PC-9 (cell line): ENCODE data around the gene NME9. TPM values are rescaled to one million over a fixed set of nuclear protein-coding genes. Genes with fewer than 3 reads are reported as not detected.

Experiments used
- BruUV-seq: library from RNA; stranded (reverse); fragments of 400-500 nt; replicated peaks from 2 replicates; lab custom pipeline; 2021; lab: Mats Ljungman, UMichigan
- CTCF ChIA-PET: fragments of 300-600 bp; sonication (Branson Sonifier 250); formaldehyde crosslinking; loops from one replicate; lab custom pipeline; 2022; ENCODE audit warnings: antibody characterized with exemption; lab: Charles Lee
- POLR2A ChIA-PET: fragments of 300-600 bp; sonication (Branson Sonifier 250); formaldehyde crosslinking; loops from one replicate; lab custom pipeline; 2022; ENCODE audit warnings: antibody characterized with exemption; ENCODE audit not compliant: unreplicated experiment; lab: Charles Lee
- DNase-seq, 2 experiments: peaks; one replicate each; pipeline versions ENCODE4 v3.0.0 to v3.0.0-alpha.2; 2015 to 2022; ENCODE audit warnings: mixed read lengths in 1 of 2
- H2AFZ ChIP-seq: fragments of 200-600 bp; sonication (generic); 2 replicates; pipeline ENCODE4 v1.8.1; 2017; ENCODE audit warnings: antibody characterized with exemption
- H3F3A ChIP-seq: fragments of 200-600 bp; sonication (generic); 2 replicates; pipeline ENCODE4 v1.8.1; 2017; ENCODE audit warnings: antibody characterized with exemption, mild to moderate bottlenecking, low read depth; ENCODE audit not compliant: insufficient read depth
- H3K27ac ChIP-seq: fragments of 200-600 bp; sonication (generic); 2 replicates; pipeline ENCODE4 v1.6.1; 2016; ENCODE audit warnings: mixed run types
- H3K27me3 ChIP-seq: fragments of 200-600 bp; sonication (generic); 2 replicates; pipeline ENCODE4 v1.6.1; 2016; ENCODE audit warnings: low read depth, mixed run types; ENCODE audit not compliant: insufficient read depth
- H3K36me3 ChIP-seq: fragments of 200-600 bp; sonication (generic); 2 replicates; pipeline ENCODE4 v1.6.1; 2016; ENCODE audit warnings: low read depth, mixed run types
- H3K4me1 ChIP-seq: fragments of 200-600 bp; sonication (generic); replicated peaks from 2 replicates; pipeline ENCODE4 v1.6.1; 2016; ENCODE audit warnings: mixed run types; ENCODE audit not compliant: insufficient read depth
- H3K4me2 ChIP-seq: fragments of 200-600 bp; sonication (generic); 2 replicates; pipeline ENCODE4 v1.6.1; 2017; ENCODE audit warnings: mixed run types
- H3K4me3 ChIP-seq: fragments of 200-600 bp; sonication (generic); 2 replicates; pipeline ENCODE4 v1.6.1; 2016; ENCODE audit warnings: mixed run types
- H3K79me2 ChIP-seq: fragments of 200-600 bp; sonication (generic); 2 replicates; pipeline ENCODE4 v1.6.1; 2017; ENCODE audit warnings: low read depth, mixed run types
- H3K9me2 ChIP-seq: fragments of 200-600 bp; sonication (generic); 2 replicates; pipeline ENCODE4 v1.8.1; 2017; ENCODE audit warnings: mild to moderate bottlenecking; ENCODE audit not compliant: insufficient read depth
- H3K9me3 ChIP-seq: fragments of 200-600 bp; sonication (generic); 2 replicates; pipeline ENCODE4 v1.8.1; 2016; ENCODE audit warnings: low read depth; ENCODE audit not compliant: insufficient read depth
- H4K20me1 ChIP-seq: fragments of 200-600 bp; sonication (generic); 2 replicates; pipeline ENCODE4 v1.8.1; 2017; ENCODE audit not compliant: insufficient read depth
- EZH2 ChIP-seq: fragments of 200-600 bp; sonication (generic); IDR thresholded peaks from 2 replicates; pipeline ENCODE4 v1.8.0; 2017; ENCODE audit warnings: antibody characterized with exemption, low read depth
- intact Hi-C: fragments of 100-400 bp; cut with micrococcal nuclease; formaldehyde crosslinking; loops from one replicate; pipeline ENCODE4 v1.10.0; 2022; ENCODE audit not compliant: unreplicated experiment
- total RNA-seq: library from RNA; stranded (reverse); gene quantifications from 2 replicates; pipeline ENCODE4 v1.2.3, GENCODE V29; 2021
- TF ChIP-seq, protein P1 (sequence below): fragments of 200-600 bp; sonication (generic); conservative IDR thresholded peaks from 2 replicates; pipeline ENCODE4 v1.6.1; 2017; ENCODE audit warnings: mixed run types, antibody characterized with exemption, mild to moderate bottlenecking, moderate library complexity

Gene NME9
- total RNA-seq, 1 experiment from 2014 or later = not detected

DNA sequence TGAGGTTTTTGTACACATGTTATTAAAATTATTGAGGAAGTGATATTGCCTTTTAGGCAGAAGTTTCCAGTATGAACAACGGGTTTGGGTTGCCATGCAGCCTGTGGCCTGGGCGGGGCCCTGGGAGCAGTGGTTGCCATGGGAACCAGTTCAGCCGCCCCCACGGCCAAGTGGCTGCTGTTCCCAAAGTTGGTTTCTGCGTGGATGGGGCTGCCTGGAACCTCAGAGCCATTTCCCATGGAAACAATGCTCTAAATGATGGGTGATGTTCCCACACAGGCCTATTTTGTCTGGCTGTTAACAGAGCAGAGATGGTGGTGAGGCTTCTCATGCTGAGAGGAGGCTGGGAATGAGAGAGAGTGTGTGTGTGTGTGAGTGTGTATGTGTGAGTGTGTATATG, 38.3 kb upstream of the NME9 start:
- Histone ChIP-seq H4K20me1 (no peaks in the 10 kb centered on the region), H3K36me3 (no peaks in the 10 kb centered on the region), H3K9me3 (no peaks in the 10 kb centered on the region), H3K79me2 (no peaks in the 10 kb centered on the region), H3K4me3 (no peak overlapping the region), H3F3A (no peaks in the 10 kb centered on the region), H3K4me2 (no peak overlapping the region), H3K9me2 (no peaks in the 10 kb centered on the region), H2AFZ (no peak overlapping the region), H3K4me1 (no peaks in the 10 kb centered on the region), H3K27ac (no peak overlapping the region), H3K27me3 (no peaks in the 10 kb centered on the region)
- BruUV-seq = no TSS peak
- TF ChIP-seq, protein P1, sequence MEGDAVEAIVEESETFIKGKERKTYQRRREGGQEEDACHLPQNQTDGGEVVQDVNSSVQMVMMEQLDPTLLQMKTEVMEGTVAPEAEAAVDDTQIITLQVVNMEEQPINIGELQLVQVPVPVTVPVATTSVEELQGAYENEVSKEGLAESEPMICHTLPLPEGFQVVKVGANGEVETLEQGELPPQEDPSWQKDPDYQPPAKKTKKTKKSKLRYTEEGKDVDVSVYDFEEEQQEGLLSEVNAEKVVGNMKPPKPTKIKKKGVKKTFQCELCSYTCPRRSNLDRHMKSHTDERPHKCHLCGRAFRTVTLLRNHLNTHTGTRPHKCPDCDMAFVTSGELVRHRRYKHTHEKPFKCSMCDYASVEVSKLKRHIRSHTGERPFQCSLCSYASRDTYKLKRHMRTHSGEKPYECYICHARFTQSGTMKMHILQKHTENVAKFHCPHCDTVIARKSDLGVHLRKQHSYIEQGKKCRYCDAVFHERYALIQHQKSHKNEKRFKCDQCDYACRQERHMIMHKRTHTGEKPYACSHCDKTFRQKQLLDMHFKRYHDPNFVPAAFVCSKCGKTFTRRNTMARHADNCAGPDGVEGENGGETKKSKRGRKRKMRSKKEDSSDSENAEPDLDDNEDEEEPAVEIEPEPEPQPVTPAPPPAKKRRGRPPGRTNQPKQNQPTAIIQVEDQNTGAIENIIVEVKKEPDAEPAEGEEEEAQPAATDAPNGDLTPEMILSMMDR = no peak
- no peak for TF ChIP-seq EZH2
- intact Hi-C loops = no loop called here
- ChIA-PET CTCF (no interaction called here), POLR2A (no interaction called here)
- no peak for DNase-seq

DNA sequence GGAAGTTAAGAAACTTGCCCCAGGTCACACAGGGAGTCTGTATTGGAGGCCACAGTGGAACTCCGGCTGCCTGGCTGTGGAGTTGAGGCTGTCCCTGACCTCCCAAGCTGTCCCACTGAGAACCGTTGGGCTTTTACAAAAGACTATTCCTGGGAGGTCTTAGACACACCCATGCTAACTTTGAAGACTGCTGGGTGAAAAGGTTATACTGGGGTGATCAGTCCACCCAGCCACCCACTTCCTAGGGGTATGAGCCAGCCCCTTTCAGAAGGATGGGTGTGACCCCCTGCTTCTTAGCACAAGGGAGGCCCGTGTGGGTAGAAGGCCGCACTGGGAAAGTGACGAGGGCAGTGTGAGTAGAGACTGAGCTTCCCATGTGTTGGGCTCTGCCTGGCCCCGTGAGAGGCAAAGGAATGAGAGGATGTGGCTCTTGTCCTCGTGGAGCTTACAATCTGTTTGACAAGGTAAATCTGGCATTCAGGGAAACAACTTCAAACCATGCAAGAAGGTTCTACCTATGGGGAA, 37.7 kb upstream of the NME9 start:
- Histone ChIP-seq H2AFZ (no peak overlapping the region), H3K4me1 (no peaks in the 10 kb centered on the region), H3K27ac (no peak overlapping the region), H3K79me2 (no peaks in the 10 kb centered on the region), H3K9me2 (no peaks in the 10 kb centered on the region), H3K4me3 (no peak overlapping the region), H3K36me3 (no peaks in the 10 kb centered on the region), H3K9me3 (no peaks in the 10 kb centered on the region), H3K4me2 (no peak overlapping the region), H3K27me3 (no peaks in the 10 kb centered on the region), H4K20me1 (no peaks in the 10 kb centered on the region), H3F3A (no peaks in the 10 kb centered on the region)
- DNase-seq = no peak
- TF ChIP-seq, protein P1 = no peak
- TF ChIP-seq EZH2 = no peak
- ChIA-PET CTCF (no interaction called here), POLR2A (no interaction called here)
- intact Hi-C loops = no loop called here
- no TSS peak for BruUV-seq

DNA sequence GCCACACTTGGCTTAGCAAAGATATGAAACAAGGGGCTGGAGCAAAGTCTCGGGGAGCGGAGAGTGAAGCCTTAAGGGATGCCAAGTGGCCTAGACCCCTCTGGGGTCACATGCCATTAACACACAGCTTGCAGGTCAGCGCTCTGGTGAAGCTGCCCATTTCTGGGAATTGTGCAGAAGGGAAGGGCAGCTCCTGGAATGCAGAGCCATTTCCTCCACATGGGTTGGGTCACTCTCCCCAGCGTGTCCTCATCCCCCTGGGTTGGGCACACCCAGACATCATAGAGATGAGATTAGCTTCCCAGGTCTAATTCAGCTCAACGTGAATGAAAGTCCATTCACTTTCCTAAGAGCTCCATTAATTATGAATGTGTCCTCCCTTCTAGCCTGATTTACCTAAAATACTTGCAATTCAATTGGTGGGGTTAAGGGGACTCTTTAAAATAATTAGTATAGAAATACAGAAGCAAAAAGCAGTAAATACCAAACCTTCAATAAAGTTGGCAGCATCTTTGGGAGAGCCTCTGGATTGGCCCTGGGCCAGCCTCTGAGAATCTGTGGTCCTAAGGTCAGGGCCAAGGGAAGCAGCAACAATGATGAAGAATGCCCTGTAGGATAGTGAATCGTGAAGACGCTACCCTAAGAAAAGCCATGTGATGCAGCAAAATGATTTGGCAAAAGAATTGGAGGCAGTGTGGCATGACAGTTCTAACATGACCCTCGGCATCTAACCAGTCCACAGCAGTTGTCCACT, 36.5 kb upstream of the NME9 start:
- Histone ChIP-seq H3K4me2 (no peak overlapping the region), H3K4me1 (no peaks in the 10 kb centered on the region), H4K20me1 (no peaks in the 10 kb centered on the region), H3F3A (no peaks in the 10 kb centered on the region), H2AFZ (no peak overlapping the region), H3K36me3 (no peaks in the 10 kb centered on the region), H3K4me3 (no peak overlapping the region), H3K27me3 (no peaks in the 10 kb centered on the region), H3K9me2 (no peaks in the 10 kb centered on the region), H3K9me3 (no peaks in the 10 kb centered on the region), H3K79me2 (no peaks in the 10 kb centered on the region), H3K27ac (no peak overlapping the region)
- no peak for DNase-seq
- TF ChIP-seq, protein P1 = no peak
- no peak for TF ChIP-seq EZH2
- ChIA-PET CTCF (interaction anchor here (0.6 kb wide), 1 partner anchor 251 kb away, joined by 3 read pairs; the partner anchor contains the start of gene DZIP1L), POLR2A (no interaction called here)
- no TSS peak for BruUV-seq
- intact Hi-C loops = no loop called here
